Hepatocyte (in vitro differentiated cells): ENCODE measurements around the gene PLAAT5. TPM values are rescaled to one million over a fixed set of nuclear protein-coding genes. Genes with fewer than 3 reads are reported as not detected.

ENCODE experiments used
- DNase-seq: peaks from one replicate; pipeline ENCODE4 v3.0.0-alpha.2; 2016; ENCODE audit warnings: low spot score
- H2AFZ ChIP-seq: fragments of 200-600 bp; sonication (generic); 2 replicates; pipeline ENCODE4 v1.6.0; 2016; ENCODE audit warnings: antibody characterized with exemption, mild to moderate bottlenecking
- H3K27ac ChIP-seq: fragments of 200-600 bp; sonication (generic); 2 replicates; pipeline ENCODE4 v1.5.1; 2016; ENCODE audit warnings: mild to moderate bottlenecking
- H3K27me3 ChIP-seq: fragments of 200-600 bp; sonication (generic); 2 replicates; pipeline ENCODE4 v1.6.1; 2016
- H3K36me3 ChIP-seq: fragments of 200-600 bp; sonication (generic); replicated peaks from 2 replicates; pipeline ENCODE4 v1.5.1; 2016; ENCODE audit warnings: low read depth; ENCODE audit not compliant: insufficient read depth
- H3K4me1 ChIP-seq: fragments of 200-600 bp; sonication (generic); 2 replicates; pipeline ENCODE4 v1.5.1; 2016; ENCODE audit warnings: mild to moderate bottlenecking, moderate library complexity; ENCODE audit not compliant: insufficient read depth
- H3K4me2 ChIP-seq: fragments of 200-600 bp; sonication (generic); 2 replicates; pipeline ENCODE4 v1.6.0; 2016
- H3K4me3 ChIP-seq: fragments of 200-600 bp; sonication (generic); 2 replicates; pipeline ENCODE4 v1.5.1; 2016; ENCODE audit warnings: mild to moderate bottlenecking
- H3K79me2 ChIP-seq: fragments of 200-600 bp; sonication (generic); 2 replicates; pipeline ENCODE4 v1.6.0; 2017; ENCODE audit warnings: mild to moderate bottlenecking
- H3K9me2 ChIP-seq: fragments of 200-600 bp; sonication (generic); replicated peaks from 2 replicates; pipeline ENCODE4 v1.6.0; 2017; ENCODE audit warnings: mild to moderate bottlenecking; ENCODE audit not compliant: insufficient read depth
- H3K9me3 ChIP-seq: fragments of 200-600 bp; sonication (generic); 2 replicates; pipeline ENCODE4 v1.5.1; 2016; ENCODE audit warnings: low read depth, mild to moderate bottlenecking
- H4K20me1 ChIP-seq: fragments of 200-600 bp; sonication (generic); 2 replicates; pipeline ENCODE4 v1.6.0; 2016; ENCODE audit warnings: mild to moderate bottlenecking; ENCODE audit not compliant: insufficient read depth, poor library complexity, severe bottlenecking
- CTCF ChIP-seq: fragments of 200-600 bp; sonication (generic); IDR thresholded peaks from 2 replicates; pipeline ENCODE4 v1.5.1; 2016; ENCODE audit warnings: antibody characterized with exemption, mild to moderate bottlenecking; ENCODE audit not compliant: poor library complexity
- EZH2 ChIP-seq: fragments of 200-600 bp; sonication (generic); IDR thresholded peaks from 2 replicates; pipeline ENCODE4 v1.6.1; 2016; ENCODE audit warnings: antibody characterized with exemption, mild to moderate bottlenecking, borderline replicate concordance
- EZH2phosphoT487 ChIP-seq: fragments of 200-600 bp; sonication (generic); IDR thresholded peaks from one replicate; pipeline ENCODE4 v1.6.1; 2018; ENCODE audit warnings: antibody characterized with exemption, mild to moderate bottlenecking, low read depth, moderate library complexity; ENCODE audit not compliant: unreplicated experiment, severe bottlenecking
- WGBS: methylation state at CpG from one replicate; pipeline ENCODE4 v1.1.6; 2016; ENCODE audit warnings: low lambda C conversion rate; ENCODE audit errors: missing lambda C conversion rate; 5-methylcytosine and 5-hydroxymethylcytosine counted together
- polyA plus RNA-seq: library from polyadenylated mRNA; unstranded; fragments of >200 nt; fragmentation: Nextera tagmentation; extraction: Ambion mirVana; gene quantifications from 2 replicates; pipeline ENCODE4 v1.2.1, GENCODE V29; 2016
- total RNA-seq: library from RNA; depleted of rRNA; stranded (reverse); fragments of >200 nt; gene quantifications from 2 replicates; pipeline ENCODE4 v1.2.3, GENCODE V29; 2014

Gene PLAAT5
- total and polyA plus RNA-seq, 2 experiments from 2014 or later = 0.95 to 1.6 TPM

DNA sequence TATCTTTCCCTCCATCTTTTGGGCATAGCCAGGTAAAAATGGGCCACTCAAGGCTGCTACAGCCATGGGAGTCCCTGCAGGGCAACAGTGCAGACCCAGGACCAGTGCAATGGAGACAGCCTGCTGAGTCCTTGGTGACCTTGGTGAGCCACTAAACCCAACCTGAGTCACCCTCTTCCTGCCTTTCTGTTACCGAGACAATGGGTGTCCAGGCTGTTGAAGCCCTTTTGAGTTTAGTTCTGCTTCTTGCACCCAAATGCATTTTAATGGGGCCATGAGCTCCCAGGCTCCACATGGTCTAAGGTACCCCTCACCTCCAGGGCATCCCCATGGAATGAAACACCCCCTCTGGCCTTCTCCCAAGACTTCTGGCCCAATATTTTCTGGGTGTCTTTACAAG lies 44.8 kb upstream of the PLAAT5 start:
- WGBS = 89% methylated on average over 1 of the region's 1 CpG
- H4K20me1 ChIP-seq = no peaks in the 10 kb centered on the region
- no peaks in the 10 kb centered on the region for H3K9me3 ChIP-seq
- H3K27me3 ChIP-seq = no peaks in the 10 kb centered on the region
- no peaks in the 10 kb centered on the region for H3K9me2 ChIP-seq
- no peak overlapping the region for H3K27ac ChIP-seq
- no peaks in the 10 kb centered on the region for H3K79me2 ChIP-seq
- no peak overlapping the region for H2AFZ ChIP-seq
- TF ChIP-seq EZH2 (no peak), CTCF (no peak), EZH2phosphoT487 (no peak)
- H3K4me1 ChIP-seq = peaks cover 20% of the 10 kb centered on the region
- no peak for DNase-seq
- no peak overlapping the region for H3K4me2 ChIP-seq
- no peak overlapping the region for H3K4me3 ChIP-seq
- no peaks in the 10 kb centered on the region for H3K36me3 ChIP-seq

- Histone ChIP-seq H3K79me2 (no peaks in the 10 kb centered on the region), H3K4me2 (no peak overlapping the region), H3K36me3 (no peaks in the 10 kb centered on the region), H3K27me3 (no peaks in the 10 kb centered on the region), H3K27ac (peak overlapping the region; percentile 52), H3K4me3 (no peak overlapping the region), H3K4me1 (peaks cover 22% of the 10 kb centered on the region), H3K9me2 (no peaks in the 10 kb centered on the region), H4K20me1 (no peaks in the 10 kb centered on the region), H3K9me3 (no peaks in the 10 kb centered on the region), H2AFZ (no peak overlapping the region)
- WGBS = 78% methylated on average over 5 of the region's 5 CpGs
- no peak for DNase-seq
- no peak for TF ChIP-seq CTCF
- no peak for TF ChIP-seq EZH2phosphoT487
- no peak for TF ChIP-seq EZH2
These were observed 44.0 kb upstream of the PLAAT5 start for GRCh38 chr11:63534895-63535461.

GRCh38 chr11:63534076-63534475 lies 43.1 kb upstream of the PLAAT5 start:
- no peak overlapping the region for H3K4me3 ChIP-seq
- H3K9me2 ChIP-seq = no peaks in the 10 kb centered on the region
- 85% methylated on average over 3 of the region's 3 CpGs for WGBS
- H2AFZ ChIP-seq = no peak overlapping the region
- no peaks in the 10 kb centered on the region for H3K9me3 ChIP-seq
- H3K36me3 ChIP-seq = no peaks in the 10 kb centered on the region
- TF ChIP-seq EZH2 (no peak), EZH2phosphoT487 (no peak), CTCF (no peak)
- no peak overlapping the region for H3K4me2 ChIP-seq
- no peaks in the 10 kb centered on the region for H3K79me2 ChIP-seq
- no peak overlapping the region for H3K27ac ChIP-seq
- H3K27me3 ChIP-seq = no peaks in the 10 kb centered on the region
- H3K4me1 ChIP-seq = peaks cover 29% of the 10 kb centered on the region
- no peak for DNase-seq
- H4K20me1 ChIP-seq = no peaks in the 10 kb centered on the region
